MM.1S (cell line): ENCODE data around the gene LRRK1.

Experiments
- EZH2 ChIP-seq: fragments of 300-600 bp; sonication (generic); optimal IDR thresholded peaks from 2 replicates; pipeline ENCODE3; 2017; ENCODE audit warnings: low read depth, mild to moderate bottlenecking, antibody characterized with exemption, low read length, mixed read lengths
- TF ChIP-seq, protein P1 (sequence below): fragments of 300-600 bp; sonication (generic); IDR thresholded peaks from 2 replicates; pipeline ENCODE4 v1.5.1; 2016; ENCODE audit warnings: antibody characterized with exemption, low read length, mixed read lengths

- TF ChIP-seq, protein P1, sequence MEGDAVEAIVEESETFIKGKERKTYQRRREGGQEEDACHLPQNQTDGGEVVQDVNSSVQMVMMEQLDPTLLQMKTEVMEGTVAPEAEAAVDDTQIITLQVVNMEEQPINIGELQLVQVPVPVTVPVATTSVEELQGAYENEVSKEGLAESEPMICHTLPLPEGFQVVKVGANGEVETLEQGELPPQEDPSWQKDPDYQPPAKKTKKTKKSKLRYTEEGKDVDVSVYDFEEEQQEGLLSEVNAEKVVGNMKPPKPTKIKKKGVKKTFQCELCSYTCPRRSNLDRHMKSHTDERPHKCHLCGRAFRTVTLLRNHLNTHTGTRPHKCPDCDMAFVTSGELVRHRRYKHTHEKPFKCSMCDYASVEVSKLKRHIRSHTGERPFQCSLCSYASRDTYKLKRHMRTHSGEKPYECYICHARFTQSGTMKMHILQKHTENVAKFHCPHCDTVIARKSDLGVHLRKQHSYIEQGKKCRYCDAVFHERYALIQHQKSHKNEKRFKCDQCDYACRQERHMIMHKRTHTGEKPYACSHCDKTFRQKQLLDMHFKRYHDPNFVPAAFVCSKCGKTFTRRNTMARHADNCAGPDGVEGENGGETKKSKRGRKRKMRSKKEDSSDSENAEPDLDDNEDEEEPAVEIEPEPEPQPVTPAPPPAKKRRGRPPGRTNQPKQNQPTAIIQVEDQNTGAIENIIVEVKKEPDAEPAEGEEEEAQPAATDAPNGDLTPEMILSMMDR, result no peak
- no peak for TF ChIP-seq EZH2
Observed at GRCh38 chr15:101009176-101009575, 90.0 kb downstream of the LRRK1 start.
